GF-D8 (cell line): ENCODE measurements around the gene CGB7.
"Not testable (repeated sequence)": the region's sequence is repeated elsewhere in the genome, so short reads cannot be mapped to it uniquely, and the experiment has no call there.

ENCODE experiments used
- DNase-seq: peaks from one replicate; lab custom pipeline; 2025; lab: John Stamatoyannopoulos, UW

The CGB7 gene

DNA sequence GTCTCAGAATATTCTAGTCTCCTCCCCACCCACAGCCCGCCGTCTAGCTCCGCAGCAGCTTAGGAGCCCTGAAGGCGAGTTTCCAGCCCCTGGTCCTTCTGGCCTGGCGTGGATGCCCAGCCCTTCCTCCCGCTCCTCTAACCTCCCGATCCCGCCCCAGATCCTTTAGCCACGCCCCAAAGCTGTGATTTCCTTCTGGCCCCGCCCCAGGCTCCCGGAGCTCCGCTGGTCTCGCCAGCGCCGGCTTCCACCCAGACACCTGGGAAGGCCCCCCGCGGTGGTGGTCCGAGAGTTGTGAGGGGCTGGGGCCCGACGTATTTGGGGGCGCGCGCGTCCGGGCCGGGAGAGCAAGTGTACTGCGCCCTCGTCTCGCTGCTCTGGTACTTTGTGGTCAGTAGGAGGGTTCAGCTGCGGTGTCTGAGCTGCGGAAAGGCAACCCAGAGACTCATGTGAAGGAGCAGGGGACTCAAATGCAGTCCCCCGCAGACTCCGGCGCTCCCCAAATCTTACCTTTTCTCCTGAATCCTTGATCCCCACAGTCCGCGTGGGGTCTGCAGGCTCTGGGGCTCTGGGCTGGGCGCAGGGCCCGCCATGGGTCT lies at the start of gene CGB7:
Gene CGB7 (minus strand): TSS at position 114 of the 599 bp plus-strand sequence. CDS start 2,374 bp downstream, outside the sequence.
- DNase-seq = no peak

- no peak for DNase-seq
These were observed 49.1 kb upstream of the CGB7 start for GRCh38 chr19:49106648-49107135.

DNA sequence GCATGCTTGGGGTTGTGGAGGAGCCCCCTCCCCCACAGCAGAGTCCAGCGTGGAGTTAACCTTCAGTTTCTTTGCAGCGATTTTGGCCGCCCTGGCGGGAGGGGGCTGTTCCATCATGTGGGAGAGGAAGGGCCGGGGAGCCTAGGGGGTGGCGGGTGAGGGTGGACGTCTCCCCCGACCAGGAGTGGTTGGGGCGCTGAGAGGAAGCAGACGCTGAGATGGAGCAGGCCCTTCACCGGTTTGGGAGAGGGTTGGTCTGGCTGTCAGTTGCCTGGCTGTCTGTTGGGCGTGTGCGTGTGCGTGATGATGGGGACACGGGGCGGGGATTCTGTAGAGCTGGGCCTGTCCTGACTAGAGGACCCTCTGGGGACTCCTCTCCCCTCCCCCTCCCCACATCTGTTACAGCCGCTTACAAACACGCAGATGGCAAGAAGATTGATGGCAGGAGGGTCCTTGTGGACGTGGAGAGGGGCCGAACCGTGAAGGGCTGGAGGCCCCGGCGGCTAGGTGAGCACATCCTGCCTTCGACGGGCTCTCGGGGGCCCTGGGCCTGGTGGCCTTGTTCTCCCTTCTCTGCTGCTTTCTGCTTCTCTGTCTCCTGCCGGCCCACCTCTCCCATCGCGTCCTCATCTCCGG lies 46.8 kb upstream of the CGB7 start:
- DNase-seq = no peak

DNA sequence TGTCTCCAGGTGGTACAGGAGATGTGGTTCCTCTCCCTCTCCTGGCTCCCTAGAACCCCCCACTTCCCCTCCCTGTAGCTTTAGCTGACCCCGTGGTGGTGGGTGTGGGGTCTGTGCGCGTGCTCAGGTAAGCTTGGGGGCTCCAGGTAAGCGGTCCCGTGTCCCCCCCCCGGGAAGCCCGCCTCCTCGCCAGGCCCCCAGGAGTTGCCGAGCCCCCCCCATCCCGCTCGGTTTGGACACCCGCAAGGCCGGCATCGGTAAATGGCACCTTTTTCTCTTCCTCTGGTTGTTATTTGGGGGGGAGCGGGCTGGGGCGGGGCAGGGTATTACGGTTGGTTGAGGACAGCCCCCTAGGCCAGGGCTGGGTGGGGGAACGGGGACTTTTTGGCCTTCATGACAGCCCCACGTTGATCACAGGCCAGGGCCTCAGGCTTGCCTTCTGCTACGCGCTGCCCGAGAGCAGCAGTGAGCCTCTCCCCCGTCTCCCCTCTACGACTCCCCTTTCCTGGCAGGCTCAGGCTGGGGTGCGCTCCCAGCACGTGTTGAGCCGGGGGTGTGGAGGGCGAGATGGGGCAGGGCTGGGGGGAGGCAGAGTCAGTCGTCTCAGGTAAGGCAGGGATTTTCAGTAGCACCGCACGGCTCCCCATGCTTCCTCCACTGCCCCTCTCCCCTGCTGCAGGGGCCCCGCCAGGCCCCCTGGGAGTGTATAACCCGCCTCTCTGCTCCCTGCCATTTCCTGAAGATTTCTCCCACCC lies 46.0 kb upstream of the CGB7 start:
- DNase-seq = no peak

DNA sequence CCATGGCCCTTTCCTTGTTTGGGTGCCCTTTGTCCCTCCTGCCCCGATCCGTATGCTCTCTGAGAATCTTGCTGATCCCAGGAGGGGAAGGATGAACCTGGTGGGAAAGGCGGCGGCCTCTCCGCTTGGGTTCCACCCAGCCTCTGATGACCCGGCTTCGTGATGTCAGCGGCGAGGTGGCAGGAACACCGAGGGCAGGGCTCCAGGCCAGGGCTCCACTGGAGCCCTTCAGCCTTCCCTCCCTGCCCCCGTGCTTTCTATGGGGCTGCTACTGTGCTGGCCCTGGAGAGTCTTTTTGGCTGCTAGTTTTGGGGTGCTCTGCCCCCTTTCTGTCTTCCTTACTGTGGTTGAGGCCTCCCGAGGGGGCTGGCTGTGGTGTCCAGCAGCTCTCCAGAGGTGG lies 44.8 kb upstream of the CGB7 start:
- no peak for DNase-seq

GRCh38 chr19:49101160-49101559 lies 43.6 kb upstream of the CGB7 start:
- DNase-seq = no peak

DNA sequence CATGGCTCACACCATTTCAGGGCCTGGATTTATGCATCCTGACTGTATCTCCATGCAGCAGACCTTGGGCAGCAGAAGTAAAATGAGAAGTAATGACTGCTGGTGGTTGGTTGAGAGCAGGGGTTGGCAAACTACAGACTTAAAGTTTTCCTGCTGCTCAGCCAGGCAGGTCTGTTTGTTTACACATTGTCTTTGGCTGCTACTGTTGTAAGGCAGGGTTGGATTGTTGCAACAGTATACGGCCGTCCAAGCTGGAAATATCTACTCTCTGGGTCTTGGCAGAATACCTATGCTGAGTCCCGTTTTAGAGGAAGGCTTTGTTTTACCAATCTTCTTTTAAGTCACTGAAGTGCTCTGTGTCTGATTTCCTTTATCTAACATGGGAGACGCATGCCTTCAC lies 41.2 kb upstream of the CGB7 start:
- no peak for DNase-seq

- peak; percentile 8 for DNase-seq
These were observed 40.1 kb upstream of the CGB7 start for GRCh38 chr19:49097453-49098288.

DNA sequence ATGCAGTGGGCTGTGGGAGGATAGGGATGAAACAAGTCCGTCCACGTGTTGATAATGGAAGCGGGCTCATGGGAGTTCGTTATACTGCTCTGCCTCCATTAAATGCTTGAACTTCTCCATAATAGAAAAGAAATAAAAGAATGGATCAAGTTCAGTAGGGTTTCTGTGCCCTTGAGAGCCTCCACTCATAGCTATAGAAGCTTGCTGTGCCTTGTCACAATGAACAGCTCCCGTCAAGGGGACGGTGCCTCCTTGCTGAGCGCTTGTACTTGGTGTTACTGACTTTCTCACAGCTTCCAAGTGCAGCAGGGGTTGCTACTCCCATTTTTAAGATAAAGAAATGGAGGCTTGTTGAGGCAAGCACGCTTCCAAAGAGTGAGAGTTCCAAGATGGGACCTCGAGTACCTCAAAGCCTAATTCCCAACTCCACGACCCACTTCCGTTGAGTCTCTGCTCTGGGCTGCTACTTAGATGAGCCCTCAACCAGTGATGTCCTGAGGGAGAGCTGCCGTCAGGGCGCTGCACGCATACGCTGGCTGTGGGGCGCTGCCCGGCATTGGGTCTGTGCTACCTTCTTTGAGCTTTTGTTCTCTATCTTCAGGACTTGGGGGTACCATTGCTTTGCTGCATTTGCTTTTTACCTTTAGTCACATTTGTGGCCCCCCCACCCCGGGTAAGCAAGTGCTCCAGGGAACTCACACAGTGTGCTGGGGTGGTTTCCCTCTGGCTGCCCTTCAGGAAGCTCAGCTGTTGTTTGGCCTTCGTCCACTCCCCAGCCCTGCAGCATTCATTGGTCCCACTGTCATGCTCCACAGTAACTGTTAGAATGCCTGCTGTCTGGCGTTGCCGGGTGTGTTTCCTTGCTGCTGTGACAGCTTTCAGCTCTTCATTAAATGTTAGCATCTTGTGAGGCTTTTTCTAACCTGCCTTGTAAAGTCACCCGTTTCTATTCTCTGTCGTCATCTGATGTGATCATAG lies 37.2 kb upstream of the CGB7 start:
- no peak for DNase-seq

DNA sequence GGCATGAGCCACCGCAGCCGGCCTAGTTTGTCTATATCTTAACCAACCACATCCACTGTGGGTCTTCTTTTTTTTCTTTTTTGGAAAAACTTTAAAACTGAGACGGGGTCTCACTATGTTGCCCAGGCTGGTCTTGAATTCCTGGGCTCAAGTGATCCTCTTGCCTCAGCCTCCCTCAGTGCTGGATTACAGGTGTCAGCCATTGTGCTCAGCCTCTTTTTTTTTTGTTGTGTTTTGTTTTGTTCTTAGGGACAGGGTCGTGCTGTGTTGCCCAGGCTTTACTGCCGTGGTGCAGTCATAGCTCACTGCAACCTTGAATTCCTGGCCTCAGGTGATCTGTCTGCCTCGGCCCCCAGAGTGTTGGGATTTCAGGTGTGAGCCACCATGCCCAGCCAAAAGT lies 35.1 kb upstream of the CGB7 start:
- DNase-seq = no peak

DNA sequence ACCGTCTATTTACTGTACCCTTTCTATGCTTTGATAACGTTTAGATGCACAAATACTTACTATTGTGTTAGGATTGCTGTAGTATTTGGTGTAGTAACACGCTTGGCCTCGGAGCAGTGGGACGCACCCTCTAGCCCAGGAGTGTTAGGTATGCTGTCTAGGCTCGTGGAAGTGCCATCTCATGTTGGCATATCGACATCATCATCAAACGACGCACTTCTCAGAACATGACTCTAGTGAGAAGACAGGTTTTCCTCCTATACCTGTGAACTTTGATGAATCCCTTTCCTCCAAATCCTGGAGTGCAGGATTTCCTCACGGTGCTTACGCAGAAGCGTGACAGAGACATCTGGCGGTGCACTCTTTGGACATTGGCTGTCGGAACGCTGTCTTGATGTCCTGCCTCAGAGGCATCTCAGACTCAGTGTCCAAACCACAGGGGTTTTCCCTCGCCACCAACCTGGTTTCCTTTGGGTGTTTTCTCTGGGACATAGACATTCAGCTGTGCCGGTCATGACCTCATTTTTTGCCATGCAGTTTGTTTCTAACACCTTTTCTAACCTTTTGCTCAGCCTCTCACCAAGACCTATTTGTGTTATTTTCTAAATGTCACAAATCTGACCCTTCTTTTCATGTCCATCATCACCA lies 34.0 kb upstream of the CGB7 start:
- DNase-seq = no peak

GRCh38 chr19:49086296-49086695 lies 28.7 kb upstream of the CGB7 start:
- no peak for DNase-seq

GRCh38 chr19:49085868-49086232 lies 28.3 kb upstream of the CGB7 start:
- no peak for DNase-seq

- DNase-seq = peak; percentile 96
These were observed 27.7 kb upstream of the CGB7 start, which contains the start of gene SNRNP70 for GRCh38 chr19:49085020-49085867. Gene SNRNP70, plus strand, starts transcription at chr19:49085451. Its CDS starts 964 bp downstream, at chr19:49086415.

GRCh38 chr19:49084206-49085019 lies 26.9 kb upstream of the CGB7 start:
- DNase-seq = no peak

DNA sequence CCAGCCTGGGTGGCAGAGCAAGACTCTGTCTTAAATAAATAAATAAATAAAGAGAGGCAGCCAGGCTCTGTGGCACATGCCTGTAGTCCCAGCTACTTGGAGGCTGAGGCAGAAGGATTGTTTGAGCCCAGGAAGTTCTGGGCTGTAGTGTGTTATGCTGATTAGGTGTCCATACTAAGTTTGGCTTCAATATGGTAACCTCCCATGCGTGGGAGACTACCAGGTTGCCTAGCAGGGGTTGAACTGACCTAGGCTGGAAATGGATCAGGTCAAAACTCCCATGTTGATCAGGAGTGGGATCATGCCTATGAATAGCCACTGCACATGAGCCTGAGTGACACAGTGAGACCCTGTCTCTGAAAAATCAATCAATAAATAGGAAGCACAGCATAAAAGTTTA lies 23.7 kb upstream of the CGB7 start:
- DNase-seq = no peak

DNA sequence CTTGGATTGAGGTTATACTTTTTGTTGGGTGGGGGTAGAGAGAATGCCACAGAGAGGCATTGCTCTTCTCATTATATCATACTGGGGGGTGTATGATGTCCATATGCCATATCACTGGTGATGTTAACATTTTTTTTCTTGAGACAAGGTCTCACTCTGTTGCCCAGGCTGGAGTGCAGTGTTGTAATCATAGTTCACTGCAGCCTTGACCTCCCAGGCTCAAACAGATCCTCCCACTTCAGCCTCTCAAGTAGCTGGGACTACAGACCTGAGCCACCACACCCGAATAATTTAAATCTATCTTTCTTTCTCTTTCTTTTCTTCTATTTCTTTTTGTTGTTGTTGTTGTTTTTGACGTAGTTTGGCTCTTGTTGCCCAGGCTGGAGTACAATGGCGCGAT lies 22.8 kb upstream of the CGB7 start:
- DNase-seq = no peak

- not testable (repeated sequence) for DNase-seq
These were observed 17.3 kb upstream of the CGB7 start for GRCh38 chr19:49074869-49075268.
